M059J (cell line): ENCODE data around the gene FBLN1. TPM values are rescaled to one million over a fixed set of nuclear protein-coding genes. Genes with fewer than 3 reads are reported as not detected.
A peak's percentile ranks its signal among the peaks of the same experiment; 100 is the strongest.

Experiments used
- DNase-seq: peaks from one replicate; pipeline ENCODE4 v3.0.0-alpha.2; 2012; ENCODE audit warnings: low read depth
- total RNA-seq: library from RNA; depleted of rRNA; stranded (reverse); fragments of >200 nt; shearing (Covaris generic); gene quantifications from 2 replicates; pipeline ENCODE4 v1.2.3, GENCODE V29; 2014

FBLN1 gene
- total RNA-seq, 1 experiment from 2014 or later: 34.9 TPM

DNA sequence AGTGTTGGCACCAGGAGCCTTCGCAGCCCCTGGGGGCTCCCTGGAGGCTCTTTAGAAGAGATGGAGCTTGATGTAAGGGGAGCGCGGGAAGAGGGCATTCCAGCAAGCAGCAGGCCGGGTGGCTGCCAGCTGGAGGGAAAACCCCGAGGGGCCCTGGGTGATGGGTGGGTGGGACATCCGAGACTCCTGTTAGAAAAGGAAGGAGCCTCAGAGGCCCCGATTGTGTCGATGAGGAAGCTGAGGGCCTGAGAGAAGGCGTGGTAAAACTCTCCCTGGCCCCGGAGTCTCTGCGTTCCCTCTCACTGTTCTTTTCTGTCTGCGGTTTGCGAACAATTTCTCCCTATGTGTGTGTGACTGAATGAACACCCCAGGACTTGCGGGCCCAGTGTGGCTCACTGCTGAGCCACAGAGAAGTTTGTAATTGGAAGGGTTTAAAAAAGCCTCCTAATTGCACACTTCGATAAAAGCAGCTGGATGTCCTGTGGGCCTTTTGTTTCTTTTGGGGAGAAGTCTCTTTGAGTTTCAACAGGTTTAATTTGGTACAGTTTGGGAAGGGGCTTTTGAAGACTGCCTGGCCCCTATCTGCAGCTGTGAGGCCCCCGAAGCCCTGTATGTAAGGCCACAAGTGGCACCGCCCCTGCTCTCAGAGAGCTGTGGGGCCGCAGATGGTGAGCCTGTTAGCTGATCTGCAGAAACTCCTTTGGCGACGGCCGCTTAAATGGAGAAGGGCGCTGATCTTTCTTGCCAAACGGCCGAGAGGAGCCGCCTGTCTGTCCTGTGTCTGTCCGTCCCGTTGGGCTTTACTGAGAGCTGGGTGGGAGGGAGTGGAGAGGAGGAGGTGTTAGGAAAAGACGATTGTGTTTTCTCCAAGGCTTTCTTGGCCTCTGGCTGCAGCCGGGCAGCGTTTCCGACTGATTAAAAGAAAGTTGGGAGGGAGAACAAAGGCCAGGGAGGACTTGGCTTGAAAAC, 2.0 kb downstream of the FBLN1 start:
- peak; percentile 79 for DNase-seq

- DNase-seq: no peak
Observed at GRCh38 chr22:45505991-45506747, 3.5 kb downstream of the FBLN1 start.

DNA sequence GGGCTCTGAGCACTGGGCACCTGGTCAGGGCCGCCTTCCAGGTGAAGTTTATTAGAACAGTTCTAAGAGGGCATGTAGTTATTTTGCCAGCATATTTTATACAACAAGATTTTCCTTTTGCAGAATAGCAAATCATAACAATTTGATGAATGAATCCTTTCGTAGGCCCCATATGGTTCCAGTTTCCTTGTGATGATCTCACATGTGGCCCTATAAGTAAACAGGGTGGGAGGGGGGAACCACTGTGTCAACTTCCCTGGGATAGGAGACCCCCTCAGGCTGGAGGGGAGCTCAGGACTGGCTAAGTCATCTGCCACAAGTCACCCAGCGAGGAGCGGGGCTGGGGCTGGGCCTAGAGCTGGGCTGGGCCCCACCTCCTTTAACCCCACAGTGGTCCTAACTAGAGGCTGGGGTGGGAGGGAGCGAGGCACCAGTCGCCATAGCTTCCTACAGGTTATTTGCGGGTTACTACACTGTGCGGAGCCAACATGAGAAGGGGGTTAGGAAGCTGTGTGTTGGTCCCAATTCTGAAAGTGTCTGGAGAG, 4.2 kb downstream of the FBLN1 start:
- DNase-seq: no peak

DNA sequence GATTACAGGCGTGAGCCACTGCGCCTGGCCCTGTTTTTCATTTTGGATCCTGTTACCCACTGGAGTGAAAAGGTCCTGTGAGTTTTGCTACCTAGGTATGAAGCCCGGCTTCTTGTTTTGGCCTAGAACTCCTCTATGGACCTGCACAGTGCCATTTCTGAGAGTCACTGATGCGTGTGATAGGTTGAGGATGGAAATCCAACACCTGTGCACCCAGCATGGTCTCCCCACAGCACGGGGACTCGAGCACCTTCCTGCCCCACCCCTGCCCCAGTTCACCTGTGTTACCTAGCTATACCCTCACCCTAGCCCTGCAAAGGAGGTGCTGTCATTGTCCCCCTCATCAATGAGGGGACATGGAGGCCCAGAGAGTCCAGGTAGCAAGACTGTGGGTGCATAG, 5.1 kb downstream of the FBLN1 start:
- DNase-seq: no peak

DNA sequence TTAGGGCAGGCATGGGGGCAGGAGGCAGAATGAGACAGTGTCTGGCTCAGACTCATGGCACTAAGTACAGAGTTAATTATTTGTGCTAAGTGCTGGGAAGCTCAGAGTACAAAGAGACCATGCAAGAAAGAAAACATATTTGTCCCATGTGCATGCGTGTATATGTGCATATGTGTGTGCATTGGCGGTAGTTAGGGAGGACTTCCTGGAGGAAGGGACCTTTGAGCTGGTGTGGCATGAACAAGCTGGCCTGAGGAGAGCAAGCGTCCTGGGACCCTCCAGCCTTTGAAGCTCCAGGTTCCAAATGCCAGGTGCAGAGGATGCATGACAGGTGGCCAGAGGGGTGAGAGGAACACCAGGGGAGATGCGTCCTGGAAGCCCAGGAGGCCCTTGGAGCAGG, 6.1 kb downstream of the FBLN1 start:
- DNase-seq: no peak

DNA sequence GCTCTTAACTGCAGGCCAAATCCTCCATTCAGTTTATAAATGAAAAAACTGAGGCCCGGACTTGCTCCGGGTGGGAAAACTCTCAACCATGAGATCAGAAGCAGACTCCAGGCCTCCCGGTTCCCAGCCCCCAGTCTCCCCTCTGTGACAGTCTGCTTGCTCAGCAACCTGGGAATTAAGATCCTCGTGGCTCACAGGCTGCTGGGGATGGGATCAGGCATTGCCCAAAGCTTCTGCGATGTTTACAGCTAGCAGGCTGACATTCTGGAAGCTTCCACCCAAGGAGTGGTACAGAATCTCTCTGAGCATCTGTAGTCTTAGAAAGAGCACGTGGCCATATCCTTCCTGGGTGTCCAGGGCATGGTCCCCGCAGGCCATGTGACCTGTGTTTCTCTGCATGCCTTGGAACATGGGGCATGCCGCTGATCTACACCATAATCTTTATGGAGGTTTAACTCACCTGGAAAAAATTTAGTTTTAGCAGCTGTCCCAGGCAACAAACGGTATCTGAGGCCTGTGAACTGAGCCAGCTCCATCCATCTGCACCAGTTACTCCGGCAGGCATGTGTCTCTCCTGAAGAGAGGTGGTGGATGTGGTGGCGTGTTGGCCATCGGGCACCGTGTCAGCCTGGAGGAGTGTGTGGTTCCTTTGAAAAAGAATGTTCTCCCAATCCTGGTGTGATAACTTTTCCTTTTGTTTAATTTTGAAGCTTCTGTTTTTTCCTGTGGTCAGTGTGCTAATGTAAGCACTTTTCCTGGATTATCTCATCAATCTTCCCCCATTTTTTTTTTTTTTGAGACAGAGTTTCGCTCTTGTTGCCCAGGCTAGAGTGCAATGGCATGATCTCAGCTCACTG, 7.9 kb downstream of the FBLN1 start:
- DNase-seq: peak; percentile 39

GRCh38 chr22:45511847-45512261, 9.2 kb downstream of the FBLN1 start:
- peak; percentile 69 for DNase-seq

GRCh38 chr22:45512363-45512762, 9.7 kb downstream of the FBLN1 start:
- DNase-seq: no peak

DNA sequence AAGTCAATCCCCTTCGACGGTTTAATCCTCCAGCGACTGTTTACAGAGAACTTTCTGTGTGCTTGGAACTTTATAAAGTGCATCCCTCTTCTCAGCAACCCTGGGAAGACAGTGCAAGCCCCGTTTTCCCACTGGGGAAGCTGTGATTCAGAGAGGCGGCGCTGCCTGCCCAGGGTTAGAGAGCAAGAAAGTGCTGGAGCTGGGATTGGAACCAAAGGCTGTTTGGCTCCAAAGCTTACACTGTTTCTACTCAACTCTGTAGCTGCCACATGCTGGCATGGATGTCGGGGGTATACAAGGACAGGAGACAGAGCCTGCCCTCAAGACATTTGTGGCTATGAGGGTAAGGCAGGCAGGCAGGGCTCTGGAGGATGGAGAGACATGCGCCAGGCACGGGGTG, 13.0 kb downstream of the FBLN1 start:
- DNase-seq: no peak

DNA sequence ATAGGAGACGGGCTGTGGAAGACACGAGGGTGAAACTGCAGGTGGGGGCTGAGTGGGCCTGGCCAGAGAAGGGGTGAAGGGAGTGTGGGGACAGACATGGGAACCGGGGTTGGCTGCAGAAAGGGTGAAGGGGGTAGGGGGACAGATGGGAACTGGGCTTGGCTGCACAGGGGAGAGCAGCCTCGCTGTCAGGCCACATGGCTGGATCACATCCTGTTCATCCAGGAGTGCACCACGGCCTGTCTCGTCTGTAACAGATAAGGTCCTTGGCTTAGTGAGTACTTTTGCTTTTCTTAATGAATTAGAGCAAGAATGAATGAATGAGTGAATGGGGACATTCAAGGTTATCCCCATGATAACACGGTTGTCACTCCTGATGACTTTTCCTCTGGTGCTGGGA, 13.5 kb downstream of the FBLN1 start:
- no peak for DNase-seq

DNA sequence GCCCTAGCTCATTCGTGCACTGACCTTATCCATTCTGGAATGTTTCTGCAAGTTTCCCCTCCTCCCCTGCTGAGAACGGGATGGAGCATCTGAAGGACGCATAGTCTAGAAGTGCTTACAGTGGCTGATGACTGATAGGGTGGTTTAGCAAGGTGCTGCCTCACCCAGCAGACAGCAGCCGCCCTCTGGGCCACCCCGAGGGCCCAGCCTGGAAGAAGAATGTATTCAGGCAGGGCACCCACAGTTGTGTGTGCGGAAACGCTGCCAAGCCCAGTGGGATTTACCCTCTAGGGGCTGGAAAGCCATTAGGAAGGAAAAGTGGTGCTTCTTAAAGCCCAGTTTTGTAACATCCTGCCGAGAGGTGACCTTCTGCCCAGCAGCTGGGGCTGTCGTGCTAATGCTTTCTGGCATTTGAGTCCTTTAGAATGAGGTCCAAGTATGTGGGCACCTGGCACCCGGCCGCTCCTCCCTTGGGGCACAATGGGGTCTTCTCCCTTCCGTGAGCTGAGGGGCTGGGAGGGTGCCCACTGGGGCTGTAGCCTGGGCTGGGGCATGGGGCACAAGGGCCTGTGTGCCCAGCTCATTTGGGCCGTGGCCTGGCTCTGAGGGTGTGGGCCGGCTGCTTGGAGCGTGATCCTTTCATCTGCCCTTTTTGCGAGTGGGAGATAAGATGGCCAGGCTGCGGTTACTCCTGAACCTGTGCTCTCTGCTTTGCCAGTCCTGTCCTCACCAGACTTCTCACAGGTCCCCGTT, 14.4 kb downstream of the FBLN1 start:
- DNase-seq: peak; percentile 84

DNA sequence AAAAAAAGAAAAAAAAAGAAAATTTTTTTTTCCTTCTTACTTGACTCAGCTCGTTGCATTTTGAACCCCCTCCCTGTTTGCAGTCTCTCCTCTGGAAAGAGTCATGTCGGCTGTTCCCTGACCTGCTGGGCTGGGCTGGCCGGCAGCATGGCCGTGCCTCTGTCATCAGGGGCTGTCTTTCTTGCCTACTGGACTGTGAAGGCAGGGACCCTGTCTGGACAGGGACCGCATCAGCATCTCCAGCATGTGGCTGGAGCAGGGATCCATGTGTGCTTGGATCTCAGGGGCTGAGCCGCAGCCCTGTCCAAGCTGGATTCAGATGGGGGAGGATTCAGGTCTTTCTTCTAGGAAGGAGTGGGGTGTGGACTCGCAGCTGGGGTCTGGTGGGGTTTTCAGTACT, 15.5 kb downstream of the FBLN1 start:
- no peak for DNase-seq

GRCh38 chr22:45518580-45518991, 15.9 kb downstream of the FBLN1 start:
- peak; percentile 88 for DNase-seq

- no peak for DNase-seq
Observed at GRCh38 chr22:45521178-45521577, 18.5 kb downstream of the FBLN1 start.

DNA sequence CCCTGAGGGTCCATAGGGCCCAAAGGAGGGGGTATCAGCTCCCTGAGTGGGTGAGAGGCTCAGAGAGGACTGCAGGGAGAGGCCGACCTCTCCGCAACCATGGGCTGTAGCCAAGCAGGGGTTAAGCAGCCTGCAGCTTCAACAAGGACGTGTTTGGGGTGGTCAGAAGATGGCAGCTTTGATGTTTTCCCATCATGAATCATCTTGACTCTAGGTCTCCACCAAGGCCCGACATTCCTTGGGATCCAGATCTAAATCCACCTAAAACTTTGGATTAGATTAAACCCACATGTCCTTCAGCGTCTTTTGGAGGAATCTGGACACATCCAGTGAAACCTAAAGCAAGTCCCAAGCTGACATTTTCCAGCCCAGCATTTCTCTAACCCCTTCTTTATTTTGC, 19.8 kb downstream of the FBLN1 start:
- DNase-seq: no peak

DNA sequence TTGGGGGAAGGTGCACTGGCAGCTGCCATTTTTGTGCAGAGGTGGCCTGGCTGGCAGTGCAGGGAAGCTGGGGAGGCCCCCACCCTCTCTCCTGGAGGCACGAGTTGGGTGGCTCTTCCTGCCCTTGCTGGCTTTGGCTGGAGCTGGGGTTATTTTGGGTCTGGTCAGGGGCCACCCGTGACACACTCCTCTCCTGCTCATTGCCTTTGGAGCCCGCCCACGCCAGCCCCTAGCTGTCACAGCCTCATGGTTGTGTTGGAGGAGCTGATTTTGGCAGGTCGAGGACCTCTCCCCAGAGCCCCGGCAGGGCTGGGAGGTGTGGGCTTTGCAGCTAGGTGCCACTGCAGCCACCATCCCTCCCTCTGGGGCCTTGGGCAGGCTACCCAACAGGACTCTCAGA, 21.5 kb downstream of the FBLN1 start:
- no peak for DNase-seq

DNA sequence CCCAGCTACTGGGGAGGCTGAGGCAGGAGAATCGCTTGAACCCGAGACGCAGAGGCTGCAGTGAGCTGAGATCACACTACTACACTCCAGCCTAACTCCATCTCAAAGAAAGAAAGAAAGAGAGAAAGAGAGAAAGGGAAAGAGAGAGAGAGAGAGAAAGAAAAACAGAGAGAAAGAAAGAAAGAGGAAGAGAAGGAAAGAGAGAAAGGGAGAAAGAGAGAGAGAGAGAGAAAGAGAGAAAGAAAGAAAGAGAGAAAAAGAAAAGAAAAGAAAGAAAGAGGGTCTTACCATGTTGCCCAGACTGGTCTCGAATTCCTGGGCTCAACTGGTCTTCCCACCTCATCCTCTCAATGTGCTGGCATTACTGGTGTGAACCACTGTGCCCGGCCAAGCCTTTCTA, 22.3 kb downstream of the FBLN1 start:
- DNase-seq: no peak

GRCh38 chr22:45525480-45525879, 22.8 kb downstream of the FBLN1 start:
- DNase-seq: no peak

DNA sequence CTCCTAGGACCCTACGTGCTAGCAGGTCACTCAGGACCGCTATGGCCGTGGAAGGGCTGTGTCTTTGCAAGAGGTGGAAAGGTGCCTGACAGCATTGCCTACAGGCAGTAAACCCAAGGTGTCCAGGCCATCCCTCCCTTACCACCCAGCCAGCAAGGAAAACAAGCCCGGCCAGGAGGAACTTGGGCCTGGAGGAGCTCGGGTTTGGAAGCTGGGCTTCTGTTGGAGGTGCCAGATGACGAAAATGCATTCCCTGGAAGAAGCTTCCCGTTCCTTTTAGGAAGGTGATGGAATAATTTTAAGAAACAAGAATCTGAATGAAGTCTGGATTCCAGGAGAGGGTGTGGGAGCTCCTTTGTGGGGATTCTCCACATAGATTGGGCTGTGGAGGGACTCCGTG, 23.6 kb downstream of the FBLN1 start:
- no peak for DNase-seq

GRCh38 chr22:45526768-45527360, 24.2 kb downstream of the FBLN1 start:
- DNase-seq: no peak

GRCh38 chr22:45527456-45527855, 24.8 kb downstream of the FBLN1 start:
- DNase-seq: no peak
